HG02938 (cell line): ENCODE measurements around the gene HCFC1R1.
"Not testable (repeated sequence)": the region's sequence is repeated elsewhere in the genome, so short reads cannot be mapped to it uniquely, and the experiment has no call there.

Experiments used
- ATAC-seq: cut with Tn5 transposase; IDR thresholded peaks from one replicate; pipeline ENCODE4 v1.9.1; 2021; ENCODE audit warnings: mild to moderate bottlenecking, moderate library complexity; ENCODE audit not compliant: unreplicated experiment

The HCFC1R1 gene

GRCh38 chr16:3057181-3058138, 33.7 kb upstream of the HCFC1R1 start:
- no peak for ATAC-seq

- ATAC-seq = no peak
Measured at GRCh38 chr16:3056336-3057180, 32.8 kb upstream of the HCFC1R1 start.

GRCh38 chr16:3055734-3056115, 32.0 kb upstream of the HCFC1R1 start:
- not testable (repeated sequence) for ATAC-seq

- no peak for ATAC-seq
Measured at GRCh38 chr16:3054965-3055733, 31.4 kb upstream of the HCFC1R1 start.

- not testable (repeated sequence) for ATAC-seq
Measured at GRCh38 chr16:3053330-3053710, 29.6 kb upstream of the HCFC1R1 start.

- ATAC-seq = not testable (repeated sequence)
Measured at GRCh38 chr16:3052571-3053329, 29.0 kb upstream of the HCFC1R1 start.

GRCh38 chr16:3051494-3051893, 27.8 kb upstream of the HCFC1R1 start:
- no peak for ATAC-seq

GRCh38 chr16:3051009-3051408, 27.3 kb upstream of the HCFC1R1 start:
- no peak for ATAC-seq

- ATAC-seq = no peak
Measured at GRCh38 chr16:3050487-3050886, 26.7 kb upstream of the HCFC1R1 start.

GRCh38 chr16:3049921-3050481, 26.3 kb upstream of the HCFC1R1 start:
- no peak for ATAC-seq

- ATAC-seq = no peak
Measured at GRCh38 chr16:3047387-3047720, 23.6 kb upstream of the HCFC1R1 start.

- no peak for ATAC-seq
Measured at GRCh38 chr16:3046641-3047386, 23.1 kb upstream of the HCFC1R1 start.

- no peak for ATAC-seq
Measured at GRCh38 chr16:3045758-3046640, 22.3 kb upstream of the HCFC1R1 start, which contains the start of gene MMP25. Gene MMP25 (plus strand): TSS chr16:3046561. CDS start chr16:3046918, 357 bp downstream.

GRCh38 chr16:3044708-3045107, 21.0 kb upstream of the HCFC1R1 start:
- ATAC-seq = no peak

- ATAC-seq = no peak
Measured at GRCh38 chr16:3042376-3042775, 18.6 kb upstream of the HCFC1R1 start.

- ATAC-seq = no peak
Measured at GRCh38 chr16:3038896-3039295, 15.2 kb upstream of the HCFC1R1 start.

- ATAC-seq = no peak
Measured at GRCh38 chr16:3038256-3038655, 14.5 kb upstream of the HCFC1R1 start.

GRCh38 chr16:3036726-3037315, 13.1 kb upstream of the HCFC1R1 start, which contains the start of gene BICDL2:
Gene BICDL2 (minus strand): TSS chr16:3036944. CDS start chr16:3035496, 1,448 bp downstream.
- ATAC-seq = no peak
